ENCODE results near the gene ALDH7A1.

ALDH7A1 gene

DNA sequence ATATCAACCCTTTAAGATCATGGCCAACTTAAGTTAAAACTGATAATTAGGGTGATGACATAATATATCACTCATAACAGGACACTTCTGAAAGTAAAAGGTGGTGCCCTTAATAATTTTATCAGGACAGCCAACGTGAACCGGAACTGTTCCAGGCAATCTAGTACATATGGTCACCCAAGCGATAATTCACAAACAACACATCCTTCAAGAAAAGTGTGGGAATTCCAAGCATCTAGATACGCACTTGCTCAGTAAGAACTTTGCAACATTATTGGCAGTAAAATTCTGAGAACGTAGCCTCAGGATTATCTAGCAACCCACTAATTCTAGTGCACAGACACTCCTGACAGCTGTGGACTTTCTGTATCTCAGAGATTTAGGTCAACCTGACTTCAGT lies 85.7 kb downstream of the ALDH7A1 start:
- no peak for DNase-seq (ENCODE audit: low spot score)

DNA sequence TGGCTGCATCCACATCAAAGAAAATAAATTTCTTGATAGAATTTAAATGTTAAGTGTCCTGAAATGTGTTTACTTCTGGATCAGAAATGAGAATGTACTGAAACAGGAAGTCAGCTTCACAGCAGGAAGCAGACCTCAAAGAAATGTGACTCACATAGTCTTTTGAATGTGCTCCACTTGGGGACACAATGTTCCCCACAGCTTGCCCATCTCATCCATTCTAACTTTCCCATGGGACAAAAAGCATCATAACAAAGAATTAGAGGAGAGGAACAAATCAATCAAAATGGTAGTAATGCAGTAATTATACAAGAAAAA lies 86.1 kb downstream of the ALDH7A1 start:
- no peak for DNase-seq (ENCODE audit: low spot score)

GRCh38 chr5:126508251-126508961 lies 86.6 kb downstream of the ALDH7A1 start:
- DNase-seq (ENCODE audit: low spot score), result no peak

DNA sequence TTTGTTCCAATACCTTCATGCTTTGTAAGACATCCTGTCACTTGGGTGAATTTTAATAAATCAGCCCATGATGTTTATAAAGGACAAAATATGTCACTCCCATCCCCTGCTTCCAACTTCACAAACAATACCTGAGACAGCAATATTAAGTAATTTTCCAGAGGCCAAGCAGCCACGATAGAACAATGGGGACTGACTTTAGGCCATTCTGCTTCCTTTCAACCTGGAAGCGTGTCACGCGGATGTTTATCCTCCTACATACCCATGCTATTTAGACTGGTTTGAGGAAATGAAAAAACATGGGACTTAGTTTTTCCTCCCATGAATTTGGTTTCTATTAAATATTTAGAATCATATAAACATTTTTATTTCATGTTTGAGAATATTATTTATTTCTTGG lies 88.9 kb downstream of the ALDH7A1 start:
- DNase-seq (ENCODE audit: low spot score), result no peak

- DNase-seq (ENCODE audit: low spot score), result no peak
These were observed 91.4 kb downstream of the ALDH7A1 start for GRCh38 chr5:126503602-126504104.

DNA sequence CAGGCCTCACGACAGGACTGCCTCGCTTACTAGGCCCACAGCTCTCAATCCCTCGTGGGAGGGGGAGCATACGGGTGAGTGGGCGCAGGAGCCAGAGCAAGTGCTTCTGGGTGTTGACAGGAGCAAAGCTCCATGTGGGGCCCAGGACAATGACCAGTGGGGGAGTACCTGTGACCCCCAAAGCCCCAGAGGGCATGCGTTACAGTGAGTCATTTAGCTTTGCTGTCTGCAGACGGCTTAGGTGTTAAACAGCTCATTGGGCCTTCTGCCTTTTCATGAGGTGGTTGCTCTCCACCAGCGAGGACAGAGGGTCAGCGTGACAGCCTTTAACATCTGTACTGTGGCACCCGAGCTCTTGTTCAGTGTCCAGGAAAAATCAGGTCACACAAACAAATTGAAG lies 93.6 kb downstream of the ALDH7A1 start:
- DNase-seq (ENCODE audit: low spot score), result no peak

- DNase-seq (ENCODE audit: low spot score), result no peak
These were observed 95.1 kb downstream of the ALDH7A1 start for GRCh38 chr5:126499853-126500342.

DNA sequence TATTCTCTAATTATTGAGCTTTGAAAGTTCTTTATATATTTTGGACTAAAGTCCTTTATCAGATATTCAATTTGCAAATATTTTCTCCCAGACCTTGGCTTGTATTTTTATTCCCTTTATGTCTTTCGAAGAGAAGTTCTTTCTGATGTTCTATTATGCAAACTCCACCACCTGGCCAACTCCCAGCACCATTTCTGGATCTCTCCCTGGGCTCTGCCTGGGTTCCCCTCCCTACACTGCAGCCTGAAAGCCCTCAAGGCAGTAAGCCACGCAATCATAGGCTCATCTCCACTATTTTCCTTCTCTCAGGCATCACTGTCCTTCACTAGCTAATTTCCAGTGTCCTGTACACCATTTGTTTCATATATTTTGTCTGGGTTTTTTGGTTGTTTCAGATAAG lies 95.7 kb downstream of the ALDH7A1 start:
- DNase-seq (ENCODE audit: low spot score), result no peak

DNA sequence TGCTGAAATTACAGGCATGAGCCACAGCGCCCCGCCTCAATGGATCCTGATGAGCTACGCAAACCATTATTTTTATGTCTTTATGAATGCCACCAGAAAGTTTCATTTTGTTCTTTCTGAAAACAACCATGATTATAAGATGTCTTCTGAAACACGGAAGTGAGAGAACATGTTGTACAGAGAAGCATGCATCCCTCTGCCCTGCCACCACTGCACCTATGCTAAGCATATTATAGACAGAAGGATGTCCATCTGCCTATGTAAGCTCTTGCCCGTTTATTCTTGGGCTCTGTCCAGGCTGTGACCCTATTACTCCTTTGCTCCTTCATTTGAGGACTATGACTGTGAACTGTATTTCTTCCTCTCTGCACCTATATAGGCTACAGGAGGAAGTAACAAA lies 97.5 kb downstream of the ALDH7A1 start:
- DNase-seq (ENCODE audit: low spot score), result no peak

GRCh38 chr5:126494393-126494792 lies 100.6 kb downstream of the ALDH7A1 start:
- DNase-seq (ENCODE audit: low spot score), result no peak

GRCh38 chr5:126492939-126493338 lies 102.1 kb downstream of the ALDH7A1 start:
- no peak for DNase-seq (ENCODE audit: low spot score)

- DNase-seq (ENCODE audit: low spot score), result no peak
These were observed 104.7 kb downstream of the ALDH7A1 start for GRCh38 chr5:126490167-126490940.

DNA sequence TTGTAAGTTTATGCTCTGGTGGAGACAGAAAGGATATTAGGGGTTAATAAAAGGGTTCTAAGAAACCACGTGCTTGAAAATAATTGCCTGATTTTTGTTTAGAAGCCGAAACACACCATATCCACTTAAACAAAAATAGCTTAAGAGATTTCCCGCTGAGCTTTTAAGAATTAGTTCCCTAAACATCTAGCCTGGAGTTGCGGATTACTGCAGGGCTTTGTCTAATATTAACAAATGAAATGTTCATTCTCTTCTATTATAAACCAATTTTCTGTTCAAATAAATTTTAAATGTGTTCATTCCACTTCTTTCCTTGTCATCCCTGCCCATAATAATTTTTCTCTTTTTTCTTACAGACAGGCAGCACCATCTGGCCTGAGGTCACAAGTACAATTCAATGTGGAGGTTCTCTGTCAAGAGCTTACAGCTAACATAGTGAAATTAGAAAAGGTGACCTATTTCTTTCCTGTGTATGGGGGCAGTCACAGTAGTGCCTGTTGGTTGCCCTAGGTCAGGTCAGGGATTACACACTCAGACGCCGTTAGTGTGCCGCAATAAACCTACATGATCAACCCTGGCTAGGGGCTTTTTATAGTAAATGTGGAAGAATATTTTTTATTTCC lies 106.5 kb downstream of the ALDH7A1 start:
- DNase-seq (ENCODE audit: low spot score), result no peak

GRCh38 chr5:126487596-126487995 lies 107.4 kb downstream of the ALDH7A1 start:
- DNase-seq (ENCODE audit: low spot score), result no peak

- DNase-seq (ENCODE audit: low spot score), result no peak
These were observed 108.7 kb downstream of the ALDH7A1 start for GRCh38 chr5:126486332-126486731.

- DNase-seq (ENCODE audit: low spot score), result no peak
These were observed 110.8 kb downstream of the ALDH7A1 start for GRCh38 chr5:126484253-126484652.

- DNase-seq (ENCODE audit: low spot score), result no peak
These were observed 111.9 kb downstream of the ALDH7A1 start for GRCh38 chr5:126483156-126483555.

DNA sequence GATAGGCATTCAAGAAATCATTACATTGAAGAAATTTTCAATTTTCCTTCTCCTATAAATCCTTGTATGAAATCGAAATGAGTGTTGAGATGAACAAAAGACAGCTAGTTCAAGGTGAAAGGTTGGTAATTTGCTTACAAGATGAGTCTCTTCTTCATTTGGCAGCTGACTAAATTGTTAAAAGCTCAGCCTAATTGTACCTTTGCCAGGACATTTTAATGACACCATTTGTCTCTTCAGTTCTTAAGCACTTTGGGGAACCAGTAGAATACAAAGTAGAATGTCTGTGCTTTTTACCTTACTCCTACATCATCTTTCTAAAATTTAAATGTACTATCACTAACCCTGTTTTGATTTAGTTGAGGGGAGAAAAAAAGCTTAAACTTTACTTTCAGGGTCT lies 112.4 kb downstream of the ALDH7A1 start:
- DNase-seq (ENCODE audit: low spot score), result no peak

- no peak for DNase-seq (ENCODE audit: low spot score)
These were observed 113.8 kb downstream of the ALDH7A1 start for GRCh38 chr5:126481243-126481642.
